Central memory CD8-positive, alpha-beta T cell (primary cell): ENCODE data around the gene ARHGEF26.

Source experiments
- ATAC-seq: fragments of 150-1000 bp; cut with Tn5 transposase; replicated peaks from 2 replicates; pipeline ENCODE4 v1.10.0; 2022; ENCODE audit warnings: mild to moderate bottlenecking, moderate FRiP score, moderate number of reproducible peaks; ENCODE audit not compliant: poor library complexity, severe bottlenecking; ENCODE audit errors: extremely low read depth
- DNase-seq, 2 donors: peaks; one replicate each; pipeline ENCODE4 v3.0.0; 2021; ENCODE audit warnings: low spot score in 2 of 2
- H3K27ac Mint-ChIP-seq: one replicate; pipeline ENCODE4 v1.8.0; 2022; ENCODE audit warnings: low read depth, mild to moderate bottlenecking, moderate library complexity, mixed read lengths
- H3K27me3 Mint-ChIP-seq: one replicate; pipeline ENCODE4 v1.8.0; 2022; ENCODE audit warnings: mixed read lengths
- H3K36me3 Mint-ChIP-seq: one replicate; pipeline ENCODE4 v1.8.0; 2022; ENCODE audit warnings: mild to moderate bottlenecking, moderate library complexity, mixed read lengths; ENCODE audit not compliant: insufficient read depth
- H3K4me1 Mint-ChIP-seq: one replicate; pipeline ENCODE4 v1.8.0; 2022; ENCODE audit warnings: mixed read lengths
- H3K4me3 Mint-ChIP-seq: one replicate; pipeline ENCODE4 v1.8.0; 2022; ENCODE audit warnings: mild to moderate bottlenecking, moderate library complexity, mixed read lengths
- H3K9me3 Mint-ChIP-seq: one replicate; pipeline ENCODE4 v1.8.0; 2022; ENCODE audit warnings: mixed read lengths

ARHGEF26 gene

GRCh38 chr3:154176036-154176435 lies 54.8 kb downstream of the ARHGEF26 start:
- H3K4me3 Mint-ChIP-seq, result no peak overlapping the region
- ATAC-seq, result no peak

GRCh38 chr3:154177406-154177805 lies 56.2 kb downstream of the ARHGEF26 start:
- DNase-seq (no peak), ATAC-seq (no peak)
- no peaks in the 10 kb centered on the region for H3K9me3 Mint-ChIP-seq
- H3K4me3 Mint-ChIP-seq, result no peak overlapping the region
- H3K27ac Mint-ChIP-seq, result no peak overlapping the region
- H3K4me1 Mint-ChIP-seq, result no peaks in the 10 kb centered on the region
- peaks cover 14% of the 10 kb centered on the region for H3K27me3 Mint-ChIP-seq
- H3K36me3 Mint-ChIP-seq, result no peaks in the 10 kb centered on the region

More at GRCh38 chr3:154176036-154176435, 54.8 kb downstream of the ARHGEF26 start:
- Mint-ChIP-seq H3K9me3 (no peaks in the 10 kb centered on the region), H3K36me3 (no peaks in the 10 kb centered on the region), H3K4me1 (no peaks in the 10 kb centered on the region), H3K27ac (no peak overlapping the region), H3K27me3 (peaks cover 12% of the 10 kb centered on the region)
- no peak for DNase-seq

GRCh38 chr3:154178172-154178571 lies 57.0 kb downstream of the ARHGEF26 start:
- ATAC-seq (no peak), DNase-seq (no peak)
- H3K27me3 Mint-ChIP-seq, result peaks cover 21% of the 10 kb centered on the region
- no peak overlapping the region for H3K4me3 Mint-ChIP-seq
- H3K36me3 Mint-ChIP-seq, result no peaks in the 10 kb centered on the region
- no peaks in the 10 kb centered on the region for H3K4me1 Mint-ChIP-seq
- no peak overlapping the region for H3K27ac Mint-ChIP-seq
- H3K9me3 Mint-ChIP-seq, result no peaks in the 10 kb centered on the region

GRCh38 chr3:154180836-154181691 lies 59.9 kb downstream of the ARHGEF26 start:
- peaks cover 36% of the 10 kb centered on the region for H3K27me3 Mint-ChIP-seq
- no peaks in the 10 kb centered on the region for H3K36me3 Mint-ChIP-seq
- H3K27ac Mint-ChIP-seq, result no peak overlapping the region
- DNase-seq (no peak), ATAC-seq (no peak)
- no peaks in the 10 kb centered on the region for H3K9me3 Mint-ChIP-seq
- H3K4me3 Mint-ChIP-seq, result no peak overlapping the region
- H3K4me1 Mint-ChIP-seq, result no peaks in the 10 kb centered on the region

- no peaks in the 10 kb centered on the region for H3K4me1 Mint-ChIP-seq
- no peak overlapping the region for H3K4me3 Mint-ChIP-seq
- peaks cover 29% of the 10 kb centered on the region for H3K27me3 Mint-ChIP-seq
- no peak overlapping the region for H3K27ac Mint-ChIP-seq
- DNase-seq (no peak), ATAC-seq (no peak)
- no peaks in the 10 kb centered on the region for H3K9me3 Mint-ChIP-seq
- H3K36me3 Mint-ChIP-seq, result no peaks in the 10 kb centered on the region
Measured at GRCh38 chr3:154182322-154182922, 61.2 kb downstream of the ARHGEF26 start.

- DNase-seq (no peak), ATAC-seq (no peak)
- Mint-ChIP-seq H3K27me3 (peaks cover 33% of the 10 kb centered on the region), H3K27ac (no peak overlapping the region), H3K4me3 (no peak overlapping the region), H3K4me1 (no peaks in the 10 kb centered on the region), H3K9me3 (no peaks in the 10 kb centered on the region), H3K36me3 (no peaks in the 10 kb centered on the region)
Measured at GRCh38 chr3:154182975-154183374, 61.8 kb downstream of the ARHGEF26 start.

GRCh38 chr3:154184582-154184981 lies 63.4 kb downstream of the ARHGEF26 start:
- Mint-ChIP-seq H3K4me1 (no peaks in the 10 kb centered on the region), H3K27me3 (peaks cover 44% of the 10 kb centered on the region), H3K4me3 (no peak overlapping the region), H3K36me3 (no peaks in the 10 kb centered on the region), H3K9me3 (no peaks in the 10 kb centered on the region), H3K27ac (no peak overlapping the region)
- ATAC-seq (no peak), DNase-seq (no peak)

GRCh38 chr3:154188437-154188836 lies 67.2 kb downstream of the ARHGEF26 start:
- Mint-ChIP-seq H3K4me1 (no peaks in the 10 kb centered on the region), H3K4me3 (no peak overlapping the region), H3K9me3 (no peaks in the 10 kb centered on the region), H3K36me3 (no peaks in the 10 kb centered on the region), H3K27me3 (peaks cover 46% of the 10 kb centered on the region), H3K27ac (no peak overlapping the region)
- DNase-seq (no peak), ATAC-seq (no peak)

GRCh38 chr3:154188846-154189245 lies 67.7 kb downstream of the ARHGEF26 start:
- no peaks in the 10 kb centered on the region for H3K36me3 Mint-ChIP-seq
- no peak for ATAC-seq
- H3K4me1 Mint-ChIP-seq, result no peaks in the 10 kb centered on the region
- peaks cover 46% of the 10 kb centered on the region for H3K27me3 Mint-ChIP-seq
- H3K9me3 Mint-ChIP-seq, result no peaks in the 10 kb centered on the region
- no peak overlapping the region for H3K27ac Mint-ChIP-seq
- DNase-seq, result no peak
- H3K4me3 Mint-ChIP-seq, result no peak overlapping the region

- no peak overlapping the region for H3K27ac Mint-ChIP-seq
Measured at GRCh38 chr3:154191520-154191919, 70.3 kb downstream of the ARHGEF26 start.

GRCh38 chr3:154192225-154192624 lies 71.0 kb downstream of the ARHGEF26 start:
- H3K9me3 Mint-ChIP-seq, result no peaks in the 10 kb centered on the region
- peaks cover 42% of the 10 kb centered on the region for H3K27me3 Mint-ChIP-seq
- no peaks in the 10 kb centered on the region for H3K36me3 Mint-ChIP-seq
- DNase-seq (no peak), ATAC-seq (no peak)
- H3K27ac Mint-ChIP-seq, result no peak overlapping the region
- no peak overlapping the region for H3K4me3 Mint-ChIP-seq
- H3K4me1 Mint-ChIP-seq, result no peaks in the 10 kb centered on the region

More at GRCh38 chr3:154191520-154191919, 70.3 kb downstream of the ARHGEF26 start:
- H3K4me1 Mint-ChIP-seq, result no peaks in the 10 kb centered on the region
- no peaks in the 10 kb centered on the region for H3K9me3 Mint-ChIP-seq
- DNase-seq (no peak), ATAC-seq (no peak)
- no peak overlapping the region for H3K4me3 Mint-ChIP-seq
- H3K36me3 Mint-ChIP-seq, result no peaks in the 10 kb centered on the region
- peaks cover 42% of the 10 kb centered on the region for H3K27me3 Mint-ChIP-seq

GRCh38 chr3:154193000-154193615 lies 71.9 kb downstream of the ARHGEF26 start:
- H3K4me3 Mint-ChIP-seq, result no peak overlapping the region
- no peak overlapping the region for H3K27ac Mint-ChIP-seq
- ATAC-seq (no peak), DNase-seq (no peak)
- no peaks in the 10 kb centered on the region for H3K9me3 Mint-ChIP-seq
- H3K27me3 Mint-ChIP-seq, result peaks cover 34% of the 10 kb centered on the region
- H3K36me3 Mint-ChIP-seq, result no peaks in the 10 kb centered on the region
- no peaks in the 10 kb centered on the region for H3K4me1 Mint-ChIP-seq

GRCh38 chr3:154194877-154195276 lies 73.7 kb downstream of the ARHGEF26 start:
- no peak overlapping the region for H3K4me3 Mint-ChIP-seq
- peaks cover 23% of the 10 kb centered on the region for H3K27me3 Mint-ChIP-seq
- no peaks in the 10 kb centered on the region for H3K9me3 Mint-ChIP-seq
- no peaks in the 10 kb centered on the region for H3K36me3 Mint-ChIP-seq
- no peak overlapping the region for H3K27ac Mint-ChIP-seq
- no peaks in the 10 kb centered on the region for H3K4me1 Mint-ChIP-seq
- ATAC-seq (no peak), DNase-seq (no peak)
